GM18907 (cell line): ENCODE data around the gene SHANK1.
A peak's percentile ranks its signal among the peaks of the same experiment; 100 is the strongest.

Source experiments
- ATAC-seq: cut with Tn5 transposase; IDR thresholded peaks from one replicate; pipeline ENCODE4 v1.9.1; 2021; ENCODE audit warnings: mild to moderate bottlenecking, moderate library complexity; ENCODE audit not compliant: unreplicated experiment

The SHANK1 gene

GRCh38 chr19:50693064-50693975 lies 26.3 kb downstream of the SHANK1 start:
- ATAC-seq, result no peak

- ATAC-seq, result no peak
These were observed 29.2 kb downstream of the SHANK1 start for GRCh38 chr19:50690439-50690838.

GRCh38 chr19:50688766-50689165 lies 30.8 kb downstream of the SHANK1 start:
- ATAC-seq, result no peak

- ATAC-seq, result no peak
These were observed 33.1 kb downstream of the SHANK1 start for GRCh38 chr19:50686310-50687032.

- ATAC-seq, result peak; percentile 82
These were observed 40.2 kb downstream of the SHANK1 start for GRCh38 chr19:50679177-50680125.

- ATAC-seq, result no peak
These were observed 41.3 kb downstream of the SHANK1 start for GRCh38 chr19:50678323-50678722.

- ATAC-seq, result no peak
These were observed 42.0 kb downstream of the SHANK1 start for GRCh38 chr19:50677636-50678035.

GRCh38 chr19:50676625-50677197 lies 42.9 kb downstream of the SHANK1 start:
- ATAC-seq, result no peak

GRCh38 chr19:50673118-50673517 lies 46.5 kb downstream of the SHANK1 start:
- no peak for ATAC-seq

- ATAC-seq, result no peak
These were observed 49.6 kb downstream of the SHANK1 start for GRCh38 chr19:50670102-50670380.

- ATAC-seq, result no peak
These were observed 50.1 kb downstream of the SHANK1 start for GRCh38 chr19:50669302-50670101.

- ATAC-seq, result no peak
These were observed 50.7 kb downstream of the SHANK1 start for GRCh38 chr19:50668879-50669278.

- ATAC-seq, result no peak
These were observed 51.2 kb downstream of the SHANK1 start for GRCh38 chr19:50668416-50668815.

- no peak for ATAC-seq
These were observed 51.8 kb downstream of the SHANK1 start for GRCh38 chr19:50667759-50668231.

GRCh38 chr19:50667177-50667758 lies 52.3 kb downstream of the SHANK1 start:
- ATAC-seq, result no peak

GRCh38 chr19:50666346-50667176 lies 53.0 kb downstream of the SHANK1 start:
- no peak for ATAC-seq

- no peak for ATAC-seq
These were observed 55.4 kb downstream of the SHANK1 start for GRCh38 chr19:50664204-50664603.

- no peak for ATAC-seq
These were observed 56.2 kb downstream of the SHANK1 start for GRCh38 chr19:50663482-50663790.
